ENCODE data around the gene YJU2.

GRCh38 chr19:4232614-4233281 is 14.1 kb upstream of the YJU2 start:
- no peak for TF ChIP-seq ZNF317 (CRISPR knock-in tag; IDR thresholded peaks at IDR 0.05; ENCODE audit: borderline replicate concordance, low read depth)
- no peak for TF ChIP-seq ATF2 (CRISPR knock-in tag; IDR thresholded peaks at IDR 0.05; ENCODE audit: borderline replicate concordance, low read depth)
- no peak for TF ChIP-seq GABPB1 (CRISPR knock-in tag; IDR thresholded peaks at IDR 0.05)
- TF ChIP-seq NR1H2 (CRISPR knock-in tag; IDR thresholded peaks at IDR 0.05), result no peak

All from WTC11 (cell line).